HEK293 (cell line): ENCODE results near the gene IQCB1.

Source experiments
- CTCF ChIA-PET: fragments of 350-600 bp; formaldehyde crosslinking; extraction: SDS; loops from one replicate; lab custom pipeline; 2021; ENCODE audit warnings: antibody characterized with exemption; lab: Yijun Ruan, JAX
- POLR2A ChIA-PET: fragments of 300-600 bp; formaldehyde crosslinking; extraction: SDS; loops from one replicate; lab custom pipeline; 2020; ENCODE audit warnings: antibody characterized with exemption, inconsistent platforms; lab: Yijun Ruan, JAX
- H3K27ac ChIP-seq: fragments of 200-500 bp; sonication (Bioruptor generic); 2 replicates; pipeline ENCODE4 v1.5.1; 2014; ENCODE audit warnings: low read depth, low read length, control low read depth, inconsistent platforms; ENCODE audit errors: extremely low read depth
- H3K36me3 ChIP-seq, 2 experiments: fragments of 200-500 bp in 1 of 2; sonication (Bioruptor generic) in 1 of 2; 1 replicate in 1 of 2; 2 replicates in 1 of 2; pipeline ENCODE4 v1.5.1; 2014 to 2017; ENCODE audit warnings: inconsistent platforms in 2 of 2, low read length in 2 of 2; ENCODE audit not compliant: control insufficient read depth in 2 of 2, insufficient read depth in 1 of 2
- H3K4me1 ChIP-seq: fragments of 200-500 bp; sonication (Bioruptor generic); 2 replicates; pipeline ENCODE4 v1.5.1; 2014; ENCODE audit warnings: mild to moderate bottlenecking, low read length, inconsistent platforms; ENCODE audit not compliant: control insufficient read depth, insufficient read depth
- H3K4me3 ChIP-seq: 2 replicates; pipeline ENCODE4 v1.5.1; 2011; ENCODE audit warnings: low read depth, mild to moderate bottlenecking, control low read depth, low read length, moderate library complexity
- H3K9me3 ChIP-seq: fragments of 200-500 bp; sonication (Bioruptor generic); 2 replicates; pipeline ENCODE4 v1.5.1; 2014; ENCODE audit warnings: low read depth, low read length, inconsistent platforms; ENCODE audit not compliant: control insufficient read depth, insufficient read depth
- ATF2 ChIP-seq: fragments of 450-650 bp; formaldehyde crosslinking; IDR thresholded peaks from 2 replicates; pipeline ENCODE4 v1.5.1; 2016; ENCODE audit warnings: missing biosample characterization, missing genetic modification characterization, low read depth
- EGR2 ChIP-seq: fragments of 450-650 bp; formaldehyde crosslinking; IDR thresholded peaks from 2 replicates; pipeline ENCODE4 v1.5.1; 2016; ENCODE audit warnings: low read depth, missing biosample characterization, missing genetic modification characterization
- GLIS1 ChIP-seq: fragments of 450-650 bp; formaldehyde crosslinking; IDR thresholded peaks from 2 replicates; pipeline ENCODE4 v1.5.1; 2016; ENCODE audit warnings: missing biosample characterization, missing genetic modification characterization
- KLF16 ChIP-seq: fragments of 450-650 bp; formaldehyde crosslinking; IDR thresholded peaks from 2 replicates; pipeline ENCODE4 v1.5.1; 2017; ENCODE audit warnings: missing biosample characterization, missing genetic modification characterization
- KLF8 ChIP-seq: fragments of 450-650 bp; formaldehyde crosslinking; IDR thresholded peaks from 2 replicates; pipeline ENCODE4 v1.5.1; 2016; ENCODE audit warnings: missing biosample characterization, missing genetic modification characterization
- OVOL3 ChIP-seq: fragments of 450-650 bp; formaldehyde crosslinking; IDR thresholded peaks from 2 replicates; pipeline ENCODE4 v1.5.1; 2016; ENCODE audit warnings: missing biosample characterization, missing genetic modification characterization
- SETDB1 ChIP-seq: IDR thresholded peaks from one replicate; pipeline ENCODE4 v1.6.1; 2017; ENCODE audit warnings: mild to moderate bottlenecking, low read length, moderate library complexity, mixed read lengths; ENCODE audit not compliant: insufficient read length
- SP2 ChIP-seq: fragments of 450-650 bp; formaldehyde crosslinking; IDR thresholded peaks from 2 replicates; pipeline ENCODE4 v1.5.1; 2016; ENCODE audit warnings: missing biosample characterization, missing genetic modification characterization
- SP3 ChIP-seq: fragments of 450-650 bp; formaldehyde crosslinking; IDR thresholded peaks from 2 replicates; pipeline ENCODE4 v1.5.1; 2016; ENCODE audit warnings: missing biosample characterization, missing genetic modification characterization
- TRIM28 ChIP-seq: IDR thresholded peaks from 2 replicates; pipeline ENCODE4 v1.6.1; 2011; ENCODE audit warnings: low read length, control low read depth, borderline replicate concordance
- ZBTB17 ChIP-seq: fragments of 450-650 bp; formaldehyde crosslinking; IDR thresholded peaks from 2 replicates; pipeline ENCODE4 v1.5.1; 2016; ENCODE audit warnings: missing biosample characterization, missing genetic modification characterization
- ZBTB26 ChIP-seq: fragments of 450-650 bp; formaldehyde crosslinking; optimal IDR thresholded peaks from 2 replicates; pipeline ENCODE3; 2016; ENCODE audit warnings: missing biosample characterization, mild to moderate bottlenecking, missing genetic modification characterization
- ZFP37 ChIP-seq: fragments of 450-650 bp; formaldehyde crosslinking; IDR thresholded peaks from 2 replicates; pipeline ENCODE4 v1.5.1; 2016; ENCODE audit warnings: missing biosample characterization, missing genetic modification characterization
- ZIC2 ChIP-seq: fragments of 450-650 bp; formaldehyde crosslinking; IDR thresholded peaks from 2 replicates; pipeline ENCODE4 v1.5.1; 2016; ENCODE audit warnings: missing biosample characterization, missing genetic modification characterization
- ZNF10 ChIP-seq: fragments of 450-650 bp; formaldehyde crosslinking; IDR thresholded peaks from 2 replicates; pipeline ENCODE4 v1.5.1; 2017; ENCODE audit warnings: missing biosample characterization, missing genetic modification characterization
- ZNF335 ChIP-seq: fragments of 450-650 bp; formaldehyde crosslinking; conservative IDR thresholded peaks from 2 replicates; pipeline ENCODE4 v1.5.1; 2016; ENCODE audit warnings: missing biosample characterization, missing genetic modification characterization
- ZNF501 ChIP-seq: fragments of 450-650 bp; formaldehyde crosslinking; IDR thresholded peaks from 2 replicates; pipeline ENCODE4 v1.5.1; 2016; ENCODE audit warnings: missing biosample characterization, missing genetic modification characterization
- ZNF561 ChIP-seq: fragments of 450-650 bp; IDR thresholded peaks from 2 replicates; pipeline ENCODE4 v1.5.1; 2018; ENCODE audit warnings: missing biosample characterization, missing genetic modification characterization, borderline replicate concordance
- ZXDB ChIP-seq: fragments of 450-650 bp; formaldehyde crosslinking; IDR thresholded peaks from 2 replicates; pipeline ENCODE4 v1.5.1; 2016; ENCODE audit warnings: missing biosample characterization, missing genetic modification characterization
- TF ChIP-seq, protein P1 (sequence below): fragments of 450-650 bp; formaldehyde crosslinking; IDR thresholded peaks from 2 replicates; pipeline ENCODE4 v1.5.1; 2016; ENCODE audit warnings: missing biosample characterization, missing genetic modification characterization
- TF ChIP-seq, protein P2 (sequence below): fragments of 450-650 bp; formaldehyde crosslinking; conservative IDR thresholded peaks from 2 replicates; pipeline ENCODE4 v1.5.1; 2016; ENCODE audit warnings: low read depth, missing biosample characterization, missing genetic modification characterization
- TF ChIP-seq, protein P3 (sequence below): fragments of 450-650 bp; formaldehyde crosslinking; IDR thresholded peaks from 2 replicates; pipeline ENCODE4 v1.5.1; 2016; ENCODE audit warnings: missing biosample characterization, missing genetic modification characterization
- TF ChIP-seq, protein P4 (sequence below): sonication (generic); formaldehyde crosslinking; IDR thresholded peaks from 2 replicates; pipeline ENCODE4 v1.8.1; 2022; ENCODE audit warnings: mild to moderate bottlenecking, moderate library complexity, missing genetic modification reagents

IQCB1 gene, protein sequence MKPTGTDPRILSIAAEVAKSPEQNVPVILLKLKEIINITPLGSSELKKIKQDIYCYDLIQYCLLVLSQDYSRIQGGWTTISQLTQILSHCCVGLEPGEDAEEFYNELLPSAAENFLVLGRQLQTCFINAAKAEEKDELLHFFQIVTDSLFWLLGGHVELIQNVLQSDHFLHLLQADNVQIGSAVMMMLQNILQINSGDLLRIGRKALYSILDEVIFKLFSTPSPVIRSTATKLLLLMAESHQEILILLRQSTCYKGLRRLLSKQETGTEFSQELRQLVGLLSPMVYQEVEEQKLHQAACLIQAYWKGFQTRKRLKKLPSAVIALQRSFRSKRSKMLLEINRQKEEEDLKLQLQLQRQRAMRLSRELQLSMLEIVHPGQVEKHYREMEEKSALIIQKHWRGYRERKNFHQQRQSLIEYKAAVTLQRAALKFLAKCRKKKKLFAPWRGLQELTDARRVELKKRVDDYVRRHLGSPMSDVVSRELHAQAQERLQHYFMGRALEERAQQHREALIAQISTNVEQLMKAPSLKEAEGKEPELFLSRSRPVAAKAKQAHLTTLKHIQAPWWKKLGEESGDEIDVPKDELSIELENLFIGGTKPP

DNA sequence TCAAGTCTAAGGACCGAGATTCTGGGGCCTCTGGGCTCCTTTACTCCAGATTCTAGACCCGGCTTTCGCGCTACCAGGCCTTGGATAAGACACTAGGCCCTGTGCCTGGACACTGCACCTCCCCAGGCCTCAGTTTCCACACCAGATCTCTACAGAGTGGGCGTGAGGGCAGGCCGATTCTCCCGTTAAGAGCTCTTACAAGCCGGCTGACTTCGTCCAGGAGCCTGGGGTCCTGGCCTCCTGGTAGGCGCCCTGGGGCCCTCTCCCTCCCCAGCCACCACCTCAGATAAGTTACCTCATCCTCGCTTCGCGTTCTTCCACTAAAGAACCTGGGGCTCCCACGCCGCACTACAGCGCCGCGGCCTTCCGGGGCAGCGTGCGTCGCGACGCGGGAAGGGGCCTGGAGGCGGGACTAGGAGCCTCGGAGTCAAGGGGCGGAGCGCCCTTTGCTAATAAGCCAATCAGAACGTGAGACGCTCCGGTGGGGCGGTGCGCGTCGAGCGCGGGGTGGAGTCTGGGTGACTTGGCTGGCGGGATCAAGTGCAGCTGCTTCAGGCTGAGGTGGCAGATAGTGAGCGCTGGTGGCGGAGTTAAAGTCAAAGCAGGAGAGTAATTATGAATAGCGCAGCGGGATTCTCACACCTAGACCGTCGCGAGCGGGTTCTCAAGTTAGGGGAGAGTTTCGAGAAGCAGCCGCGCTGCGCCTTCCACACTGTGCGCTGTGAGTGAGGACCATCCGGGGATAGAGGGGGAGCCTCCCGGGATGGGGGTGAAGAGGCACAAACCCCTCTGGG is at the start of gene IQCB1, which contains the start of gene EAF2:
TSS of gene IQCB1 (minus strand) at position 390 of the 794 bp plus-strand sequence. CDS start 6,100 bp downstream, outside the sequence.
TSS of gene EAF2 (plus strand) at position 539 of the 794 bp plus-strand sequence. CDS start at position 616, 77 bp downstream.
- Histone ChIP-seq H3K9me3 (no peaks in the 10 kb centered on the region), H3K4me3 (peak within 1 kb of the TSS; percentile 67), H3K27ac (peak within 1 kb of the TSS; percentile 63), H3K36me3 (peaks cover 5 to 37% of the 10 kb centered on the region in 2 experiments; a peak in 2 of 3 replicates), H3K4me1 (no peaks in the 10 kb centered on the region)
- POLR2A ChIA-PET: interaction anchor here (0.6 to 1.4 kb wide), 4 partner anchors 9 to 267 kb away, joined by 3 to 4 read pairs (median 3); no protein-coding TSS in a partner anchor
- CTCF ChIA-PET: interaction anchor here (0.6 to 0.7 kb wide), 2 partner anchors 16 to 200 kb away, joined by 3 to 4 read pairs; no protein-coding TSS in a partner anchor
- TF ChIP-seq, protein P1, sequence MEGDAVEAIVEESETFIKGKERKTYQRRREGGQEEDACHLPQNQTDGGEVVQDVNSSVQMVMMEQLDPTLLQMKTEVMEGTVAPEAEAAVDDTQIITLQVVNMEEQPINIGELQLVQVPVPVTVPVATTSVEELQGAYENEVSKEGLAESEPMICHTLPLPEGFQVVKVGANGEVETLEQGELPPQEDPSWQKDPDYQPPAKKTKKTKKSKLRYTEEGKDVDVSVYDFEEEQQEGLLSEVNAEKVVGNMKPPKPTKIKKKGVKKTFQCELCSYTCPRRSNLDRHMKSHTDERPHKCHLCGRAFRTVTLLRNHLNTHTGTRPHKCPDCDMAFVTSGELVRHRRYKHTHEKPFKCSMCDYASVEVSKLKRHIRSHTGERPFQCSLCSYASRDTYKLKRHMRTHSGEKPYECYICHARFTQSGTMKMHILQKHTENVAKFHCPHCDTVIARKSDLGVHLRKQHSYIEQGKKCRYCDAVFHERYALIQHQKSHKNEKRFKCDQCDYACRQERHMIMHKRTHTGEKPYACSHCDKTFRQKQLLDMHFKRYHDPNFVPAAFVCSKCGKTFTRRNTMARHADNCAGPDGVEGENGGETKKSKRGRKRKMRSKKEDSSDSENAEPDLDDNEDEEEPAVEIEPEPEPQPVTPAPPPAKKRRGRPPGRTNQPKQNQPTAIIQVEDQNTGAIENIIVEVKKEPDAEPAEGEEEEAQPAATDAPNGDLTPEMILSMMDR: 0 out of 2 replicates have a peak, but pooled peaks have one; percentile 29
- TF ChIP-seq OVOL3 (tag by site-specific recombination): no peak
- TF ChIP-seq ZIC2 (tag by site-specific recombination): peak; percentile 33; the same call in 1 of the 2 replicates
- peak; percentile 18 for TF ChIP-seq ZBTB26 (tag by site-specific recombination)
- peak; percentile 32; the same call in 1 of the 2 replicates for TF ChIP-seq ZNF561
- peak; percentile 88 for TF ChIP-seq SP2 (tag by site-specific recombination)
- peak; percentile 60; the same call in 1 of the 2 replicates for TF ChIP-seq ZNF501 (tag by site-specific recombination)
- TF ChIP-seq, protein P2, sequence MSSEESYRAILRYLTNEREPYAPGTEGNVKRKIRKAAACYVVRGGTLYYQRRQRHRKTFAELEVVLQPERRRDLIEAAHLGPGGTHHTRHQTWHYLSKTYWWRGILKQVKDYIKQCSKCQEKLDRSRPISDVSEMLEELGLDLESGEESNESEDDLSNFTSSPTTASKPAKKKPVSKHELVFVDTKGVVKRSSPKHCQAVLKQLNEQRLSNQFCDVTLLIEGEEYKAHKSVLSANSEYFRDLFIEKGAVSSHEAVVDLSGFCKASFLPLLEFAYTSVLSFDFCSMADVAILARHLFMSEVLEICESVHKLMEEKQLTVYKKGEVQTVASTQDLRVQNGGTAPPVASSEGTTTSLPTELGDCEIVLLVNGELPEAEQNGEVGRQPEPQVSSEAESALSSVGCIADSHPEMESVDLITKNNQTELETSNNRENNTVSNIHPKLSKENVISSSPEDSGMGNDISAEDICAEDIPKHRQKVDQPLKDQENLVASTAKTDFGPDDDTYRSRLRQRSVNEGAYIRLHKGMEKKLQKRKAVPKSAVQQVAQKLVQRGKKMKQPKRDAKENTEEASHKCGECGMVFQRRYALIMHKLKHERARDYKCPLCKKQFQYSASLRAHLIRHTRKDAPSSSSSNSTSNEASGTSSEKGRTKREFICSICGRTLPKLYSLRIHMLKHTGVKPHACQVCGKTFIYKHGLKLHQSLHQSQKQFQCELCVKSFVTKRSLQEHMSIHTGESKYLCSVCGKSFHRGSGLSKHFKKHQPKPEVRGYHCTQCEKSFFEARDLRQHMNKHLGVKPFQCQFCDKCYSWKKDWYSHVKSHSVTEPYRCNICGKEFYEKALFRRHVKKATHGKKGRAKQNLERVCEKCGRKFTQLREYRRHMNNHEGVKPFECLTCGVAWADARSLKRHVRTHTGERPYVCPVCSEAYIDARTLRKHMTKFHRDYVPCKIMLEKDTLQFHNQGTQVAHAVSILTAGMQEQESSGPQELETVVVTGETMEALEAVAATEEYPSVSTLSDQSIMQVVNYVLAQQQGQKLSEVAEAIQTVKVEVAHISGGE: 0 out of 2 replicates have a peak, but pooled peaks have one; percentile 23
- peak; percentile 61; the same call in 1 of the 2 replicates for TF ChIP-seq TRIM28
- no peak for TF ChIP-seq ATF2 (tag by site-specific recombination)
- peak; percentile 74 for TF ChIP-seq ZNF335 (tag by site-specific recombination)
- TF ChIP-seq ZFP37 (tag by site-specific recombination): 0 out of 2 replicates have a peak, but pooled peaks have one; percentile 24
- TF ChIP-seq, protein P3, sequence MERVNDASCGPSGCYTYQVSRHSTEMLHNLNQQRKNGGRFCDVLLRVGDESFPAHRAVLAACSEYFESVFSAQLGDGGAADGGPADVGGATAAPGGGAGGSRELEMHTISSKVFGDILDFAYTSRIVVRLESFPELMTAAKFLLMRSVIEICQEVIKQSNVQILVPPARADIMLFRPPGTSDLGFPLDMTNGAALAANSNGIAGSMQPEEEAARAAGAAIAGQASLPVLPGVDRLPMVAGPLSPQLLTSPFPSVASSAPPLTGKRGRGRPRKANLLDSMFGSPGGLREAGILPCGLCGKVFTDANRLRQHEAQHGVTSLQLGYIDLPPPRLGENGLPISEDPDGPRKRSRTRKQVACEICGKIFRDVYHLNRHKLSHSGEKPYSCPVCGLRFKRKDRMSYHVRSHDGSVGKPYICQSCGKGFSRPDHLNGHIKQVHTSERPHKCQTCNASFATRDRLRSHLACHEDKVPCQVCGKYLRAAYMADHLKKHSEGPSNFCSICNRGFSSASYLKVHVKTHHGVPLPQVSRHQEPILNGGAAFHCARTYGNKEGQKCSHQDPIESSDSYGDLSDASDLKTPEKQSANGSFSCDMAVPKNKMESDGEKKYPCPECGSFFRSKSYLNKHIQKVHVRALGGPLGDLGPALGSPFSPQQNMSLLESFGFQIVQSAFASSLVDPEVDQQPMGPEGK (tag by site-specific recombination): peak; percentile 9; the same call in 1 of the 2 replicates
- peak; percentile 76 for TF ChIP-seq SP3 (tag by site-specific recombination)
- TF ChIP-seq ZNF10 (tag by site-specific recombination): no peak
- TF ChIP-seq GLIS1 (tag by site-specific recombination): peak; percentile 52; the same call in 1 of the 2 replicates
- TF ChIP-seq SETDB1: no peak
- TF ChIP-seq, protein P4, sequence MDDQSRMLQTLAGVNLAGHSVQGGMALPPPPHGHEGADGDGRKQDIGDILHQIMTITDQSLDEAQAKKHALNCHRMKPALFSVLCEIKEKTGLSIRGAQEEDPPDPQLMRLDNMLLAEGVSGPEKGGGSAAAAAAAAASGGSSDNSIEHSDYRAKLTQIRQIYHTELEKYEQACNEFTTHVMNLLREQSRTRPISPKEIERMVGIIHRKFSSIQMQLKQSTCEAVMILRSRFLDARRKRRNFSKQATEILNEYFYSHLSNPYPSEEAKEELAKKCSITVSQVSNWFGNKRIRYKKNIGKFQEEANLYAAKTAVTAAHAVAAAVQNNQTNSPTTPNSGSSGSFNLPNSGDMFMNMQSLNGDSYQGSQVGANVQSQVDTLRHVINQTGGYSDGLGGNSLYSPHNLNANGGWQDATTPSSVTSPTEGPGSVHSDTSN (CRISPR knock-in tag): no peak
- TF ChIP-seq KLF16 (tag by site-specific recombination): 0 out of 2 replicates have a peak, but pooled peaks have one; percentile 28
- TF ChIP-seq ZXDB: peak; percentile 57
- TF ChIP-seq ZBTB17 (tag by site-specific recombination): peak; percentile 40
- 0 out of 2 replicates have a peak, but pooled peaks have one; percentile 25 for TF ChIP-seq EGR2 (tag by site-specific recombination)
- TF ChIP-seq KLF8: peak; percentile 27; the same call in 1 of the 2 replicates
